HG03354 (cell line): ENCODE data around the gene VPS72.
A peak's percentile ranks its signal among the peaks of the same experiment; 100 is the strongest.

Source experiments
- ATAC-seq: cut with Tn5 transposase; IDR thresholded peaks from one replicate; pipeline ENCODE4 v1.9.1; 2021; ENCODE audit warnings: mild to moderate bottlenecking; ENCODE audit not compliant: unreplicated experiment, poor library complexity, severe bottlenecking

VPS72 gene

DNA sequence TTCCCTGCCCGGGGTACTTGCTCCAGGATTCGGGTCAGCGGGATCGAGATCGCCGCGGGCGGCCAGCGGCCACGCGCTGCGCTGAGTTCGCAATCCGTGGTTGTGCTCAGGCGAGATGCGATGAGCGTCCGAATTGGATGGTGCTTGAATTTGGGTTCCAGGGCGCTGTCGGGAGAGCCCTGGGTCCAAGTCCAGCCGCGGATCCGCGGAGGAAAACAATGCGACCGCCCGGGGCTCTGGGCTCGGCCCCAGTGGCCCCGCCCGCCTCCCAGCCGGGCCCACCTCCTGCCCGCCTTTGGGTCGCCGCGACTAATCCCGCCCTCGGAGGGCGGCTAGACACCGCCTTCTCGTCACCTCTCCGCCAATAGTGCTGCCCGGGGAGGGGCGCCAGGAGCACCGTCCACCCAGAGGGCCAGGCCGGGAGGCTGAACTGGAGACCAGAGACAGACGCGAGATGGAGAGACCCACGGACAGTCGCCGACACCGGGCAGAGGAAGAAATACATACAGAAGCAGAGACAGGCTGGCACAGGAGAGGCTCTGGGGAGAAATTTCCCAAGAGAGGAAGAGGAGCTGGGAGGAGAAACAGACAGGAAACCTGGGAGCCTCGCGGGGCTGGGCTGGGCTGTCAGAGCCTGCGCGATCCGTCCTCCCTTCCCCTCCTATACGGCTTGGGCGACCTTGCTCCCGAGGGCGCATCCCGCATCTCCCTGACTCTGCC, 43.4 kb downstream of the VPS72 start, which contains the start of gene SEMA6C:
SEMA6C (minus strand) TSS at position 220 of the 720 bp plus-strand sequence. CDS start 4,010 bp downstream, outside the sequence.
- peak; percentile 96 for ATAC-seq

DNA sequence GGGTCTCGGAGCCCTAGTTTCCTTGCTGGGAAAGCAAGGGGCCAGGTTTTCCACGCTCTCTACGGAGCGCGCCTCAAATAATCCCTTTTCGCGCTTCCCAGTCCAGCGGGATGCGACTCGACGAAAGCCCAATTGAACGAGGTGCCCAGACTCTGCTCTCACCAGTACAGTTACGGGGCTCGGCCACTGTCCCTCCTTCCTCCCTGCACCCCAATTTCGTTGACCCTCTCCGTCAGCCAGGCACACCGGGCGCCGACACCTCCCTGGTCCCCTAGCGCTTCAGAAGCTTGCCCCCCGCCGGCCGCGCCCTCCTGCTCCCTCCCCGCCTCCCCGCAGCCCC, 44.0 kb downstream of the VPS72 start:
- ATAC-seq = peak; percentile 3

GRCh38 chr1:151145304-151146071, 44.5 kb downstream of the VPS72 start:
- ATAC-seq = no peak

DNA sequence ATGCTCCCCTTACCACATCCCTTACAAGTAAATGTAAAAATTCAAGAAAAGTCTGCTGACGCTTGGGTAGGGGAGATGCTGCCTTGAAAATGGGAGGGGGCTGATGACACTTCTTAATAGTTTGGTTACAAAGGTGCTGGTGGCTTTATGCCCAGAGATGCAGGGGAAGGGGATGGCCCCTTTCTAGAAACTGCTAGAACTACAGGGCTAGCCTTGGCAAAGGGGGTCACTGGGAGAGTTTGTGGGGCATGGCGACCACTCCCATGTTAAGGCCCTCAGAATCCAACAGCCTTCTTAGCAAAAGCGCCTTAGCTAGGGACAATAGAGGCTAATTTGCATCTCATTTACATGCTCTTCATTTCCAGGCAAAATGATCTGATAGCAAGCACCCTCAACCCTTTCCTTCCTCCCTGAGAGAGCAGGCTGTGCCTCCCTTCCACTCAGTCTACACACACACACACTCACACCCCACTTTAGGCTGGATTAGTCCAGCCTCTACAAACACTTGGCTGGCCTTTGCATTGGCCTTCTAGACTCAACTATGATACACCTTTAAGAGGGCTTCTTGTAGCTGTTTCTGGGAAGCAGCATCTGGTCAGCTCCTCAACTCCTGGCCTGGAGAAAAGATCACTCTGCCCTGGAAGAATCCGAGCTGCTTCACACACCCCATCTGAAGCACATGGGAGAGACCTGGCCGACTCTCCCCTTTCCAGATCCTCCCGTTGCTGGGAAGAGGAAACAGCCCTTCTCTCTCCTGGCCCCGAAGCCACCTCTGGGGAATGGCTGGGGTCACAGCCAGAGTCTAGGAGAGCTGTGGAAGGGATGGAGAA, 45.3 kb downstream of the VPS72 start:
- no peak for ATAC-seq

DNA sequence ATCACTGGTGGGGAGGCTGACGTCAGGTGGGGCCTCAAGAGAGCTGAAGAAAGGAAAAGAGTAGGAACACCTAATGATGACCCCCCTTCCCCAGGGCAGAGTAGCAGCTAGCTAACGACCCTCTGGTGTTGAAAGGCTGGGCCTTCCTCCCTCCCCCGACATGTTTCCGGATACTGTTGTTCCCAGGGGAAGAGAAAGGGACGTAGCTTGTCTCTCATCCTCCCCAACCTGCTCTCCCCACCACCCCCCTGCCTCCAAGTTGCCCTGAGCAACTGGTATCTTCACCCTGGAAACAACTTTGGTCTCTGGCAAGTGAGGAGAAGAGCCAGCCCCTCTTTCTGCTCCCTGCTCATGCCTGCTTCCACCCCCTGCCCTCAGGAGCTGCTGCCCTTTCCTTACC, 46.0 kb downstream of the VPS72 start:
- ATAC-seq = no peak

GRCh38 chr1:151143057-151143435, 47.0 kb downstream of the VPS72 start:
- ATAC-seq = no peak

DNA sequence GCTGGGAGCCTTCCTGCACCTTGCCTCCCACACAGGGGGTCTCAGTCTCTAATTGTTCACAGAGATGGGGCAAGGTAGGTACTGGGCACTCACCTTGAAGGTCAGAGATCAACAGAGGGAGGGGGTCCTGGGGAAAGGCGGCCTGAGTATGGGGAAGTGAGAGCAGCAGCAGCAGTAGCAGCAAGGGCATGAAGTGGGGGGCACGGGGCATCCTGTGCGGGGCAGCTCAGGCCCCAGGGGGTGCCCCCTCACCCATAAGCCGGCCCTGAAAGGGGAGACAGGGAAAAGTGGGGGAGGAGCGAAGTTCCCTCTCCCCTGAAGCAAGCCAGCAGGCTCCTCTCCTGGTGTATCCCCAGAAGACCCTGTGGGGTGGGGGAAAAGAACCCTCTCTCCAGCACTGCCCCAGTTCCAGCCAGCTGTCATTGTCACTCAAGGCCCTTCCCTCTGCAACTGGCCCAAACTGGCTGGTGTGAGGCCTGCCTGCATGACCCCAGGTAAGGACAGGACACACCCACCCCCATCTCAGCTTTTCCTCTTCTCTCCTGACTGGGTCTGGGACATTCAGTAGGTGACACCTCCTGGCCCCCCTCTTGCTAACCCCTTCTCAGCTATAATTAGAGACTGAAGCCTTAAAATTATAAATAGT, 47.5 kb downstream of the VPS72 start:
- no peak for ATAC-seq

DNA sequence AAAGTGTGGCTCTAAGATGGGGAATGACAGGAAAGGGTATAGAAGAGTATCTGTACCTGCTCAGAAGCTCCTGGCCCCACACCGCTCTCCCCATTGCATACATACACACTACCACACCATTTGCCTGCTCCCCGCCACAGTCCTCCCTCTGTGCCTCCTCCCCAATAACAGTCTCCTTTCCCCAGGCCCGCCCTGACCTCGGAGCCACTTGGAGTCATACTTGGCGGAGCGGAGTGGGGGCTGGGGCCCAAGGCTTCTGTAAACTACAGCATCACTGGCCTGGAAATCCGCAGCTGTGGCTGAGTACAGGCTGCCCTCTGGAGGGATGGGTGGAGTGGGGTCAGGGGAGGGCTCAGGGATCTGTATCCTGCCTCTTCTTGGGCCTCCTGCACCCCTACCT, 52.2 kb downstream of the VPS72 start:
- ATAC-seq = no peak

DNA sequence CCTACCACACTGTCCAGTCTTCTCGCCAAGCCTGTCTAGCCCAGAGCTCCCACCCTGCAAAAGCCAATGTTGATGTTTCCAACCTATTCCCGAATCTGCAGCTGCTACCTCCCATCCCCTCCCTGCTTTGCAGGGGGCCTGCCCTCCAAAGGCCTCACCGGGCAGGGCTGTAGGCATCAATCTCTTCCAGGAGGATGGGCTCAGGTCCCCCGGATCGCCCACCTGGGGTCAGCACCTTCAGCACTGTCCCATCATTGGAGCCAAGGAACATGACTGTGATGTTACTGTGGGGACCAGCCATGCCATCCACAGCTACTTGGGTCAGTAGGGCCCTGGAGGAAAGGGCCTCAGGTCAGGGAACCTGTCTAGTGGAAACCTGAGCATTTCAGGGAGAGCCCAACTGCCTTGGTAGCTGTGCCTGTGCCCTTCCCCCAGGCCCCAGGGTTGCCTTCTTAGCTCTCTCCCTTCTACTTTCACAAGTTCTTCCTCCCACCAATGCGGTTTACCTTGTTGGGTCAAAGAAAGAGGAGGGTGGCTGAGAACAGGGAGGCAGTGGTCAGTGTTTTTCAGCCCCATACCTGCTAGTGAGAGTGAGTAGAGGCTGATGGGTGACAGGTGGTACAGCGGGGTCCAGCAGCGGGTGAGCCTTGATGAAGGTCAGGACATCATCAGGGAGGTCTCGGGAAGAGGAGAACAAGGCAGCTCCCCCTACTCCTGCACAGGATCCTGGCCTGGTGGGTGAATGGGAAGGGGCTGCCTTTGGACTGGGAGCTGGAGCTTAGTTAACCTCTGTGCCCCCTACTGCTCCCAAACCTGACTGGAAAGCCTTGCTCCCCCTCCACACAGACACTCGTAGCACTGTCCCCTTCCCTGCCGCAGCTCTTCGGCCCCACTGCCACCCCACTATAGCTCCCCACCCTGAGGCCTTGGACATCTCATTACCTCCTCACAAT, 54.3 kb downstream of the VPS72 start:
- ATAC-seq = no peak

GRCh38 chr1:151134991-151135390, 55.0 kb downstream of the VPS72 start:
- no peak for ATAC-seq

- no peak for ATAC-seq
Measured at GRCh38 chr1:151134396-151134795, 55.6 kb downstream of the VPS72 start.

GRCh38 chr1:151133018-151133806, 56.8 kb downstream of the VPS72 start:
- no peak for ATAC-seq

- ATAC-seq = no peak
Measured at GRCh38 chr1:151132335-151133017, 57.5 kb downstream of the VPS72 start.

GRCh38 chr1:151131701-151132334, 58.2 kb downstream of the VPS72 start:
- ATAC-seq = no peak

GRCh38 chr1:151130987-151131586, 58.9 kb downstream of the VPS72 start:
- peak; percentile 92 for ATAC-seq

DNA sequence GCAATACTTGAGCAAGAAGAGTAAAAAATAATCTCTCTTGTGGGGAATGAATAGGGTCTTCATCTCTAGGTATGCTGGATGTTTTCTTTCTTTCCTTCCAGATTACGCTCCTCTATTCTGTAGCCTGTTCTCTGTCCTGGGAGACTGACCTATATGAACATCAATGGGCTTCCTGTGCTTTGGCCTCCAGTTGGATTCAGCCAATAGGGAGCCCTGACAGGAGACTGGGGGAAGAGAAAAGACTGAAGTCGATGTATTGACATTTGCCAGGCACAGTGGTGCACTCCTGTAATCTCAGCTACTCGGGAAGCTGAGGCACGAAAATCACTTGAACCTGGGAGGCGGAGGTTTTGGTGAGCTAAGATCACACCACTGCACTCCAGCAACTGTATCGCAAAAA, 61.2 kb downstream of the VPS72 start:
- no peak for ATAC-seq
